Measurements from ENCODE around the gene ZNF620.

Gene ZNF620

DNA sequence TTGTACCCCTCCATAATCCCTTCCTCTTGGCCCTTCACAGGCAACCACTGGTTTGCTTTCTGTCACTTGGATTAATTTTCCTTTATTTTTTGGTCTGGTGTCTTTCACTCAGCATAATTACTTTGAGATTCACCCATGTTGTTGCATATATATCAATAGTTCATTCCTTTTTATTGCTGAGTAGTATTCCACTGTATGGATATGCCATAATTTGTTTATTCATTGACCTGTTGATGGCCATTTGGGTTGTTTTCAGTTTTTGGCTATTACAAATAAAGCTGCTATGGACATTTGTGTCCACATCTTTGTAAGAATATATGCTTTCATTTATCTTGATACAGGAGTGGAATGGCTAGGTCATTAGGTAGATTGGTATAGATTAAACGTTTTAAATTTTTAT lies 13.0 kb downstream of the ZNF620 start:
- POLR2A ChIA-PET = interaction anchor here (0.7 kb wide), 1 partner anchor 1165 kb away, joined by 3 read pairs; no protein-coding TSS in a partner anchor
- DNase-seq (ENCODE audit: low read depth, low spot score) = no peak
- CTCF ChIA-PET = interaction anchor here (0.8 to 1.1 kb wide), 2 partner anchors 11 to 1361 kb away, joined by 3 read pairs; no protein-coding TSS in a partner anchor
- no peak overlapping the region for H3K4me3 ChIP-seq (ENCODE audit: low read depth, low read length)
- TF ChIP-seq CTCF (IDR thresholded peaks at IDR 0.05; ENCODE audit: insufficient read depth, low read length, missing control alignments) = no peak

DNA sequence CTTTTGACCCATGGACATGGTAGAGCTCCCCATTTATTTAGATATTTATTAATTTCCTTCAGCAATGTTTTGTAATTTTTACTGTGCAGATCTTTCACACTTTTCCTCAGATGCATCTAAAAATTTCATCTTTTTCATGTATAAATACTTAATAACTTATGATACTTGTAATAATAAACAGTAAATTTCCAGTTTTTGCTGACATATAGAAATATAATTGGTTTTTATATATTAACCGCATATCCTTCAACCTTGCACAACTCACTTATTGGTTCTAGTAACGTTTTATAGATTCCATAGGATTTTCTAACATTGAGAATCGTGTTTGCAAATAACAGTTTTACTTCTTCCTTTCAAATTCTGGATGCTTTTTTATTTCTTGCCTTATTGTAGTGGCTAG lies 15.4 kb downstream of the ZNF620 start:
- no peak overlapping the region for H3K4me3 ChIP-seq (ENCODE audit: low read depth, low read length)
- ChIA-PET POLR2A (no interaction called here), CTCF (interaction anchor here (0.9 kb wide), 1 partner anchor 56 kb away, joined by 3 read pairs; no protein-coding TSS in a partner anchor)

DNA sequence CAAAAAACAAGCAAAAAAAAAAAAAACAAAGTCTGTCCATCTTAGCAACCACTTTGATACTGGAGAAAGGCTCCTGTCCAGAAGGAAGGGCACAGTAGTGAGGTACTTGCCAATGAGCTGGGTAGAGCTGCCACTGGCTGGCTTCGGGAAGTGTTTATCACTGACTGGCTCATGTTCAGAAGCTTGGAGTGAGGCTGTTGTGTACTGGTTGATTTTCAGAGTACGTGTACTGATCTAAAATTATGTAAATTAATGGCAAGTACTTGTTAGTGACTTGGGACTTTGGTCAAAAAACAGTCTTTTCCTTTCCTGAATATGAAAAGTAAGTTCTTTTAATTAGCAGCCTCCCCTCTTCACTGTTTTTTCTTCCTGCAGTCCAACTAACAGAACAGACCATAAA lies 17.9 kb downstream of the ZNF620 start:
- DNase-seq (ENCODE audit: low read depth, low spot score) = no peak
- H3K4me3 ChIP-seq (ENCODE audit: low read depth, low read length) = no peak overlapping the region
- ChIA-PET POLR2A (interaction anchor here (1.1 to 1.4 kb wide), 2 partner anchors 7 to 47 kb away, joined by 5 read pairs; partner anchors contain the start of gene ZNF619), CTCF (interaction anchor here (0.6 to 1.0 kb wide), 2 partner anchors 195 to 215 kb away, joined by 3 read pairs; no protein-coding TSS in a partner anchor)
- TF ChIP-seq CTCF (IDR thresholded peaks at IDR 0.05; ENCODE audit: insufficient read depth, low read length, missing control alignments) = no peak

More for the DNA sequence above, 15.4 kb downstream of the ZNF620 start:
- no peak for TF ChIP-seq CTCF (IDR thresholded peaks at IDR 0.05; ENCODE audit: insufficient read depth, low read length, missing control alignments)
- DNase-seq (ENCODE audit: low read depth, low spot score) = no peak

DNA sequence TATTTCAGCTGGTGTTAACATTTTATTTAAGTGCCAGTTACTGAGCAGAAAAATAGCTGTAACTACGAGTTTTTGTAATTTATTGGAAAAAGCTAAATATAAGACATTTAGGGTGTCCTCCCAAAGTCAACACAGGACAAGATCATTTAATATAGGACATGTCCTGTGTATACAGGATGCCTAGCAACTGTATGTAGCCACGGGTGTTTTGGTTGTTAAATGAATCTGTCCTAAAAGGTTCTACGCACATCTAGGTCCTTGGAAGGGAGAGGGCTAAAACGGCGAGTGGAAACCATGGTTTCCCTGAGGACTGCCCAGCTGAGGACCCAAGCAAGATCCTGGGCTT lies 18.4 kb downstream of the ZNF620 start:
- POLR2A ChIA-PET = interaction anchor here (0.9 to 1.4 kb wide), 5 partner anchors 8 to 675 kb away, joined by 3 to 5 read pairs (median 4); partner anchors contain the start of genes CTNNB1 and ZNF619
- CTCF ChIA-PET = interaction anchor here (0.6 to 1.8 kb wide), 5 partner anchors 13 to 1575 kb away, joined by 3 to 4 read pairs (median 3); no protein-coding TSS in a partner anchor
- no peak for DNase-seq (ENCODE audit: low read depth, low spot score)

GRCh38 chr3:40524568-40525285 lies 18.9 kb downstream of the ZNF620 start, which contains the start of gene ZNF621:
ZNF621 (plus strand) TSS chr3:40524960; CDS start chr3:40525841, 881 bp downstream.
- DNase-seq (ENCODE audit: low read depth, low spot score) = no peak
- H3K4me3 ChIP-seq (ENCODE audit: low read depth, low read length) = peak within 1 kb of the TSS; percentile 77
- ChIA-PET CTCF (interaction anchor here (0.6 to 1.8 kb wide), 7 partner anchors 12 to 1575 kb away, joined by 3 to 4 read pairs (median 3); no protein-coding TSS in a partner anchor), POLR2A (interaction anchor here (0.9 to 1.4 kb wide), 5 partner anchors 8 to 675 kb away, joined by 3 to 5 read pairs (median 4); partner anchors contain the start of genes CTNNB1 and ZNF619)
- no peak for TF ChIP-seq CTCF (IDR thresholded peaks at IDR 0.05; ENCODE audit: insufficient read depth, low read length, missing control alignments)

More for the DNA sequence above, 18.4 kb downstream of the ZNF620 start:
- peak overlapping the region; percentile 77 for H3K4me3 ChIP-seq (ENCODE audit: low read depth, low read length)
- no peak for TF ChIP-seq CTCF (IDR thresholded peaks at IDR 0.05; ENCODE audit: insufficient read depth, low read length, missing control alignments)

DNA sequence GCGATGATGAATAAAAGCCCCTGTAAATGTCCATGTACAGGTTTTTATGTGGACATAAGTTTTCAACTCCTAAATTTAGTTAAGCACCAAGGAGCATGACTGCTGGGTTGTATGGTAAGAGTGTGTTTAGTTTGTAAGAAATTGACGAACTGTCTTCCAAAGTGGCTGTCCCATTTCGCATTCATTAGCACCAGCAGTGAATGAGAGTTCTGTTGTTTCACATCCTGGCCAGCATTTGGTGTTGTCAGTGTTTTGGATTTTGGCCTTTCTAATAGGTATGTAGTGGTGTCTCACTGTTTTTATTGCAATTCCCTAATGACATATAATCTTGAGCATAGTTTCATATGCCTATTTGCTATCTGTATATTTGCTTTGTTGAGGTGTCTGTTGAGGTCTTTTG lies 22.6 kb downstream of the ZNF620 start:
- TF ChIP-seq CTCF (IDR thresholded peaks at IDR 0.05; ENCODE audit: insufficient read depth, low read length, missing control alignments) = no peak
- POLR2A ChIA-PET = no interaction called here
- DNase-seq (ENCODE audit: low read depth, low spot score) = no peak
- no peak overlapping the region for H3K4me3 ChIP-seq (ENCODE audit: low read depth, low read length)
- CTCF ChIA-PET = no interaction called here

Measured in AG04449 (cell line).